Spleen (tissue), 11 donors: ENCODE data around the gene GUCA1A. TPM values are rescaled to one million over a fixed set of nuclear protein-coding genes. Genes with fewer than 3 reads are reported as not detected.

Experiments used
- DNase-seq: peaks from one replicate; pipeline ENCODE4 v3.0.0-alpha.2; 2020
- H3K27ac ChIP-seq, 8 donors: fragments of 200-600 bp; sonication (generic) in 7 of 8; 1 replicate in 4 of 8; 2 replicates in 4 of 8; pipeline versions ENCODE4 v1.5.0 to v1.8.0; 2016 to 2021; ENCODE audit warnings: inconsistent platforms in 4 of 8, mild to moderate bottlenecking in 4 of 8, moderate library complexity in 1 of 8
- H3K27me3 ChIP-seq, 7 donors: fragments of 200-600 bp; sonication (generic) in 6 of 7; replicated peaks in 1 of 7; 1 replicate in 4 of 7; 2 replicates in 3 of 7; pipeline versions ENCODE4 v1.5.0 to v1.8.0; 2016 to 2021; ENCODE audit warnings: inconsistent platforms in 3 of 7, mild to moderate bottlenecking in 1 of 7
- H3K36me3 ChIP-seq, 6 donors: fragments of 200-600 bp; sonication (generic) in 5 of 6; 1 replicate in 4 of 6; 2 replicates in 2 of 6; pipeline versions ENCODE4 v1.5.0 to v1.8.0; 2016 to 2021; ENCODE audit warnings: inconsistent platforms in 2 of 6
- H3K4me1 ChIP-seq, 6 donors: fragments of 200-600 bp; sonication (generic) in 5 of 6; 1 replicate in 3 of 6; 2 replicates in 3 of 6; pipeline versions ENCODE4 v1.5.0 to v1.8.0; 2016 to 2021; ENCODE audit warnings: inconsistent platforms in 3 of 6
- H3K4me3 ChIP-seq, 8 donors: fragments of 200-600 bp; sonication (generic) in 7 of 8; 1 replicate in 4 of 8; 2 replicates in 4 of 8; pipeline versions ENCODE4 v1.5.0 to v1.8.0; 2016 to 2021; ENCODE audit warnings: inconsistent platforms in 4 of 8, mild to moderate bottlenecking in 4 of 8, moderate library complexity in 2 of 8
- H3K9me3 ChIP-seq, 8 donors: fragments of 200-600 bp; sonication (generic) in 7 of 8; 1 replicate in 4 of 8; 2 replicates in 4 of 8; pipeline versions ENCODE4 v1.5.0 to v1.8.0; 2016 to 2021; ENCODE audit warnings: inconsistent platforms in 4 of 8
- CTCF ChIP-seq, 11 experiments: fragments of 200-600 bp in 7 of 11; fragments of 450-650 bp in 4 of 11; sonication (generic) in 4 of 11; IDR thresholded peaks in 8 of 11; conservative IDR thresholded peaks in 3 of 11; 1 replicate in 7 of 11; 2 replicates in 4 of 11; pipeline versions ENCODE4 v1.4.0 to v1.8.0; 2016 to 2021; ENCODE audit warnings: antibody characterized with exemption in 11 of 11, inconsistent platforms in 4 of 11, mild to moderate bottlenecking in 1 of 11
- POLR2A ChIP-seq, 3 donors: fragments of 450-650 bp; IDR thresholded peaks; one replicate each; pipeline ENCODE4 v1.5.1; 2017; ENCODE audit warnings: antibody characterized with exemption in 3 of 3, mild to moderate bottlenecking in 1 of 3
- POLR2AphosphoS5 ChIP-seq, 3 donors: sonication (generic); formaldehyde crosslinking; IDR thresholded peaks; one replicate each; pipeline ENCODE4 v1.5.1; 2017; ENCODE audit warnings: antibody characterized with exemption in 3 of 3
- WGBS, 5 donors: extraction: QIAGEN DNeasy Blood & Tissue Kit in 3 of 5; methylation state at CpG; one replicate each; pipeline versions ENCODE4 v1.1.5 to v1.1.7; 2013 to 2018; 5-methylcytosine and 5-hydroxymethylcytosine counted together
- intact Hi-C: fragments of 100-400 bp; cut with DNase I; formaldehyde crosslinking; loops from one replicate; pipeline ENCODE4 v1.15.0; 2023; ENCODE audit warnings: low total_unique reads
- polyA plus RNA-seq, 3 donors: library from polyadenylated mRNA; stranded (reverse); fragments of 200-250 nt; gene quantifications; one replicate each; pipeline ENCODE4 v1.2.1, GENCODE V29; 2013
- total RNA-seq, 7 donors: library from RNA; depleted of rRNA in 3 of 7; stranded (reverse); fragments of >200 nt in 3 of 7; fragmentation: NEBNext Ultra II Directional in 4 of 7; extraction: Animal tissue kit (Norgen Biotek cat#: 25700) in 4 of 7; gene quantifications; one replicate each; pipeline versions ENCODE4 v1.1.0 to v1.2.1, GENCODE V29; 2016 to 2021
- donor health status: healthy with polysubstance abuse.
- donor health status: DM: no; HTN: no; CAD: no; lungs with moderate emphysema.
- donor health status: DM: no; HTN: no; CAD: no.
- donor health status: Bipolar disorder and iron deficiency.
- donor health status: healthy.
- donor health status: DM: no; HTN: no; CAD: no.
- donor health status: DM: yes; HTN: yes; CAD: no.

GUCA1A gene
- total and polyA plus RNA-seq, 10 donors: 0.11 TPM; not detected in 9

DNA sequence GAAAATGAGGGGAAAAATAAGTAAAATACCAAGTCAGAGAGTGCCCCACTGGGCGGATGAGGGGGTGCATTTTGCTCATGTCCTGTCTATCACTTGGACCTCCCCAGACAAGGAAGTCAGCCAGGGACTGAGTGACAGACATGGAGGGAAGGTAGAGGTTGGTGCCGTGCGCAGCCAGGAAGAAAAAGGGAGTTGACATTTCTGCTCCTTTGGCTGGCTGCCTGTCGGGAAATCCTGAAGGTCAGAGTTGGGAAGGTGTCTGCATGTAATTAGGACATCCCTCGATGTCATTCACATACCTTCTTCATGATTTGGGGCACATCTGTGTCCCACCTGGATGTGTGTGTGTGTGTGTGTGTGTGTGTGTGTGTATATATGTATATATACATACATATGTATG lies 8.9 kb downstream of the GUCA1A start:
- no peak for TF ChIP-seq CTCF (IDR thresholded peaks at IDR 0.05 in 8 of 11, conservative IDR thresholded peaks at IDR 0.05 in 3 of 11)
- TF ChIP-seq POLR2AphosphoS5 (IDR thresholded peaks at IDR 0.05): no peak
- no peak for TF ChIP-seq POLR2A (IDR thresholded peaks at IDR 0.05)
- peaks cover 0 to 7% (median 0%) of the 10 kb centered on the region in 6 donors for H3K4me1 ChIP-seq
- no peaks in the 10 kb centered on the region for H3K9me3 ChIP-seq
- no peak overlapping the region for H3K27ac ChIP-seq
- WGBS, 5 donors: 61 to 81% (median 68%) methylated on average over 5 of the region's 5 CpGs
- peaks cover 0 to 23% (median 14%) of the 10 kb centered on the region in 7 donors for H3K27me3 ChIP-seq
- intact Hi-C loops: no loop called here
- no peaks in the 10 kb centered on the region for H3K36me3 ChIP-seq
- no peak overlapping the region for H3K4me3 ChIP-seq
- DNase-seq: no peak

- 83 to 94% (median 85%) methylated on average over 4 of the region's 4 CpGs for WGBS, 5 donors
- Histone ChIP-seq H3K27ac (no peak overlapping the region), H3K4me1 (no peaks in the 10 kb centered on the region), H3K9me3 (no peaks in the 10 kb centered on the region), H3K36me3 (no peaks in the 10 kb centered on the region), H3K27me3 (peaks cover 0 to 3% (median 0%) of the 10 kb centered on the region in 7 donors), H3K4me3 (no peak overlapping the region)
- intact Hi-C loops: no loop called here
- no peak for TF ChIP-seq CTCF (IDR thresholded peaks at IDR 0.05 in 8 of 11, conservative IDR thresholded peaks at IDR 0.05 in 3 of 11)
- no peak for TF ChIP-seq POLR2AphosphoS5 (IDR thresholded peaks at IDR 0.05)
- no peak for TF ChIP-seq POLR2A (IDR thresholded peaks at IDR 0.05)
- DNase-seq: no peak
Observed at GRCh38 chr6:42184475-42184874, 11.3 kb downstream of the GUCA1A start.

DNA sequence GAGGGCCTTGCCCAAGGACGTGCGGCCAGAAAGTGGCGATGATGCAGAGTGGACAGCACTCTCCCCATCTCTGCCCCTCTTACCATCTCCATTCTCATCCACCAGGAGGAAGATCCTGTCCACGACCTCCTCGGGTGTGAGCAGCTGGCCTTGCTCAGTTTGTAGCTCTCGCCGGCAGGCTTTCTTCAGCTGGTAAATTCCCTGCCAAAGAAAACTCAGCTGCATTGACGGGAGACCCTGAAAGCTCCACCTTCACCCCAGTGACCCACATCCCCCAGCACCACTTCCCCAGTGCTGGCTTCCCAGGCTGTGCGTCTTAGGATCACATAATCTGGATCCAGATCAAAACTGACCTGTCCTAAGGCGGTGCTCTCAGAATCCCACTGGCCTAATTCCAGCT lies 12.4 kb downstream of the GUCA1A start:
- intact Hi-C loops: no loop called here
- no peaks in the 10 kb centered on the region for H3K9me3 ChIP-seq
- no peak overlapping the region for H3K4me3 ChIP-seq
- H3K36me3 ChIP-seq: no peaks in the 10 kb centered on the region
- no peak overlapping the region for H3K27ac ChIP-seq
- no peaks in the 10 kb centered on the region for H3K4me1 ChIP-seq
- no peaks in the 10 kb centered on the region for H3K27me3 ChIP-seq
- TF ChIP-seq POLR2AphosphoS5 (IDR thresholded peaks at IDR 0.05): no peak
- no peak for DNase-seq
- 79 to 89% (median 86%) methylated on average over 10 of the region's 10 CpGs for WGBS, 5 donors

DNA sequence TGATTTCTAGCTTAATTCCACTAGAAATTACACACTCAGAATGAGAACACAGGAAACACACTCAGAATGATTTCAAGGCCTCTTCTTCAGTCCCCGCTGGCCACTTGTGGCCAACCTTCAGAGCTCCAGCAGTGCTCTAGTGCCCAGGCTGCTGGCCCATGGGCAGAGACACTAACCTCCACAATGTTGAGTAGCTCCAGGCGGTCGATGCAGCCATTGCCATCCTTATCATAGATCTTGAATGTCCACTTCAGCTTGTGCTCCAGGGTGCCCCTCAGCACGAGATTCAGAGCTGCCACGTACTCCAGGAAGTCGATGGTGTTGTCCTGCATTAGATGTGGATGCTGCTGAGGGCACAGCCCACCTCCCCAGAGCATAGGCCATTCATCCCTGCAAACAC lies 15.2 kb downstream of the GUCA1A start:
- no peak overlapping the region for H3K4me3 ChIP-seq
- no peaks in the 10 kb centered on the region for H3K4me1 ChIP-seq
- no peaks in the 10 kb centered on the region for H3K9me3 ChIP-seq
- WGBS, 5 donors: 71 to 84% (median 79%) methylated on average over 6 of the region's 6 CpGs
- no peak overlapping the region for H3K27ac ChIP-seq
- no peaks in the 10 kb centered on the region for H3K36me3 ChIP-seq
- no peak for TF ChIP-seq POLR2AphosphoS5 (IDR thresholded peaks at IDR 0.05)
- no peak for TF ChIP-seq POLR2A (IDR thresholded peaks at IDR 0.05)
- TF ChIP-seq CTCF (IDR thresholded peaks at IDR 0.05 in 8 of 11, conservative IDR thresholded peaks at IDR 0.05 in 3 of 11): no peak
- DNase-seq: no peak
- intact Hi-C loops: no loop called here
- no peaks in the 10 kb centered on the region for H3K27me3 ChIP-seq
